ENCODE measurements around the gene SLCO1C1. TPM values are rescaled to one million over a fixed set of nuclear protein-coding genes. Genes with fewer than 3 reads are reported as not detected.
"Not testable (repeated sequence)": the region's sequence is repeated elsewhere in the genome, so short reads cannot be mapped to it uniquely, and the experiment has no call there.

The SLCO1C1 gene
- total and polyA plus RNA-seq, 4 donors: 0.04 to 2.2 (median 0.05) TPM; not detected in 1

GRCh38 chr12:20777420-20777819, 82.3 kb downstream of the SLCO1C1 start:
- no peak for DNase-seq
- no peaks in the 10 kb centered on the region for H3K36me3 ChIP-seq (ENCODE audit: control insufficient read depth in 4 of 4, insufficient read depth in 4 of 4, low read length in 4 of 4)
- no peak overlapping the region for H3K4me3 ChIP-seq
- no peak for TF ChIP-seq CTCF (IDR thresholded peaks at IDR 0.05; ENCODE audit: control extremely low read depth, extremely low read depth)
- peaks cover 0 to 3% (median 1%) of the 10 kb centered on the region in 4 donors for H3K9me3 ChIP-seq (ENCODE audit: control insufficient read depth in 4 of 4, insufficient read depth in 3 of 4, low read length in 3 of 4)
- no peaks in the 10 kb centered on the region for H3K27me3 ChIP-seq (ENCODE audit: control insufficient read depth in 3 of 3, insufficient read depth in 3 of 3, low read length in 2 of 3)
- ATAC-seq (ENCODE audit: insufficient read depth, low FRiP score): no peak
- H3K4me1 ChIP-seq (ENCODE audit: control insufficient read depth in 5 of 5, insufficient read depth in 5 of 5, low read length in 5 of 5): no peaks in the 10 kb centered on the region
- H3K9ac ChIP-seq (ENCODE audit: insufficient read depth in 1 of 2, low read length in 2 of 2): no peak overlapping the region
- WGBS, 2 donors: 85 to 89% methylated on average over 20 of the region's 20 CpGs
- no peak overlapping the region for H3K27ac ChIP-seq (ENCODE audit: low read depth in 1 of 2, low read length in 1 of 2)

GRCh38 chr12:20778969-20779368, 83.8 kb downstream of the SLCO1C1 start:
- no peaks in the 10 kb centered on the region for H3K4me1 ChIP-seq (ENCODE audit: control insufficient read depth in 5 of 5, insufficient read depth in 5 of 5, low read length in 5 of 5)
- no peaks in the 10 kb centered on the region for H3K36me3 ChIP-seq (ENCODE audit: control insufficient read depth in 4 of 4, insufficient read depth in 4 of 4, low read length in 4 of 4)
- no peak overlapping the region for H3K27ac ChIP-seq (ENCODE audit: low read depth in 1 of 2, low read length in 1 of 2)
- TF ChIP-seq CTCF (IDR thresholded peaks at IDR 0.05; ENCODE audit: control extremely low read depth, extremely low read depth): no peak
- H3K9me3 ChIP-seq (ENCODE audit: control insufficient read depth in 4 of 4, insufficient read depth in 3 of 4, low read length in 3 of 4): peaks cover 0 to 3% (median 1%) of the 10 kb centered on the region in 4 donors
- H3K4me3 ChIP-seq: no peak overlapping the region
- no peak for DNase-seq
- no peak overlapping the region for H3K9ac ChIP-seq (ENCODE audit: insufficient read depth in 1 of 2, low read length in 2 of 2)
- H3K27me3 ChIP-seq (ENCODE audit: control insufficient read depth in 3 of 3, insufficient read depth in 3 of 3, low read length in 2 of 3): no peaks in the 10 kb centered on the region
- no peak for ATAC-seq (ENCODE audit: insufficient read depth, low FRiP score)
- 66 to 86% methylated on average over 2 of the region's 2 CpGs for WGBS, 2 donors

GRCh38 chr12:20779971-20780370, 84.8 kb downstream of the SLCO1C1 start:
- H3K4me3 ChIP-seq; DNase-seq; H3K36me3 ChIP-seq (ENCODE audit: control insufficient read depth in 4 of 4, insufficient read depth in 4 of 4, low read length in 4 of 4); H3K9ac ChIP-seq (ENCODE audit: insufficient read depth in 1 of 2, low read length in 2 of 2); H3K4me1 ChIP-seq (ENCODE audit: control insufficient read depth in 5 of 5, insufficient read depth in 5 of 5, low read length in 5 of 5); H3K27me3 ChIP-seq (ENCODE audit: control insufficient read depth in 3 of 3, insufficient read depth in 3 of 3, low read length in 2 of 3); H3K27ac ChIP-seq (ENCODE audit: low read depth in 1 of 2, low read length in 1 of 2); ATAC-seq (ENCODE audit: insufficient read depth, low FRiP score); H3K9me3 ChIP-seq (ENCODE audit: control insufficient read depth in 4 of 4, insufficient read depth in 3 of 4, low read length in 3 of 4): not testable (repeated sequence)
- 70 to 80% methylated on average over 3 of the region's 3 CpGs for WGBS, 2 donors

- WGBS, 2 donors: 95 to 97% methylated on average over 11 to 13 of the region's 13 CpGs
- not testable (repeated sequence) for H3K4me3 ChIP-seq; H3K27me3 ChIP-seq (ENCODE audit: control insufficient read depth in 3 of 3, insufficient read depth in 3 of 3, low read length in 2 of 3); H3K36me3 ChIP-seq (ENCODE audit: control insufficient read depth in 4 of 4, insufficient read depth in 4 of 4, low read length in 4 of 4); H3K27ac ChIP-seq (ENCODE audit: low read depth in 1 of 2, low read length in 1 of 2); H3K9ac ChIP-seq (ENCODE audit: insufficient read depth in 1 of 2, low read length in 2 of 2); ATAC-seq (ENCODE audit: insufficient read depth, low FRiP score); H3K9me3 ChIP-seq (ENCODE audit: control insufficient read depth in 4 of 4, insufficient read depth in 3 of 4, low read length in 3 of 4); DNase-seq; H3K4me1 ChIP-seq (ENCODE audit: control insufficient read depth in 5 of 5, insufficient read depth in 5 of 5, low read length in 5 of 5)
Observed at GRCh38 chr12:20783796-20784357, 88.7 kb downstream of the SLCO1C1 start.
